Nephron progenitor cell (in vitro differentiated cells): ENCODE results near the gene ULBP2.

Source experiments
- DNase-seq: peaks from one replicate; pipeline ENCODE4 v3.0.0; 2021
- H3K27ac Mint-ChIP-seq: 2 replicates; pipeline ENCODE4 v1.8.0; 2021; ENCODE audit warnings: mild to moderate bottlenecking, moderate library complexity, mixed read lengths
- H3K27me3 Mint-ChIP-seq: 2 replicates; pipeline ENCODE4 v1.8.0; 2021; ENCODE audit warnings: mild to moderate bottlenecking, low read depth, mixed read lengths; ENCODE audit not compliant: poor library complexity
- H3K36me3 Mint-ChIP-seq: 2 replicates; pipeline ENCODE4 v1.8.0; 2021; ENCODE audit warnings: low read depth, mixed read lengths
- H3K4me1 Mint-ChIP-seq: 2 replicates; pipeline ENCODE4 v1.8.0; 2021; ENCODE audit warnings: mixed read lengths
- H3K4me3 Mint-ChIP-seq: 2 replicates; pipeline ENCODE4 v1.8.0; 2021; ENCODE audit warnings: mild to moderate bottlenecking, moderate library complexity, mixed read lengths
- H3K9me3 Mint-ChIP-seq: 2 replicates; pipeline ENCODE4 v1.8.0; 2021; ENCODE audit warnings: mild to moderate bottlenecking, moderate library complexity, mixed read lengths
- TF ChIP-seq, protein P1 (sequence below): fragments of 200-600 bp; sonication (generic); IDR thresholded peaks from 2 replicates; pipeline ENCODE4 v1.5.0; 2021; ENCODE audit warnings: antibody characterized with exemption

ULBP2 gene

DNA sequence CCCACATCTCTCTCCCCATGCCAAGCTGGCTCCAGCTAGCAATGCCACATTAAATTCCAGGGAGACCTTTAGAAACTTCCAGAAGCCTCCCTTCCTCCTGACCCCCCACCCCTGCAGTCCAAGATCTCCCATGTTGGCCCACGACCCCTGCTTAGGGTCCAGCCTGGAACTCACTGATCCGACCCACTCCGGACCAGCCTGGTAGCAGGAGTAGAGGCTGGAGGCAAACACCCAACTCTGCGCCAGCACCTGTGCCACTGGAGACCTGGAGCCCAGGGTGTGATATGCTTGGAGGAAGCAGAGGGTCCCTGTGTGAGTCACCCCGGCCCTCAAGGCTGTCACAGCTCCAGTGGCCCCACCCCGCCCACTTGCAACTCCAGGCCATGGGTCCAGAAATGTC is 18.7 kb downstream of the ULBP2 start:
- Mint-ChIP-seq H3K27ac (no peak overlapping the region), H3K4me1 (peaks cover 25% of the 10 kb centered on the region), H3K4me3 (no peak overlapping the region), H3K9me3 (no peaks in the 10 kb centered on the region), H3K27me3 (peaks cover 100% of the 10 kb centered on the region), H3K36me3 (no peaks in the 10 kb centered on the region)
- TF ChIP-seq, protein P1, sequence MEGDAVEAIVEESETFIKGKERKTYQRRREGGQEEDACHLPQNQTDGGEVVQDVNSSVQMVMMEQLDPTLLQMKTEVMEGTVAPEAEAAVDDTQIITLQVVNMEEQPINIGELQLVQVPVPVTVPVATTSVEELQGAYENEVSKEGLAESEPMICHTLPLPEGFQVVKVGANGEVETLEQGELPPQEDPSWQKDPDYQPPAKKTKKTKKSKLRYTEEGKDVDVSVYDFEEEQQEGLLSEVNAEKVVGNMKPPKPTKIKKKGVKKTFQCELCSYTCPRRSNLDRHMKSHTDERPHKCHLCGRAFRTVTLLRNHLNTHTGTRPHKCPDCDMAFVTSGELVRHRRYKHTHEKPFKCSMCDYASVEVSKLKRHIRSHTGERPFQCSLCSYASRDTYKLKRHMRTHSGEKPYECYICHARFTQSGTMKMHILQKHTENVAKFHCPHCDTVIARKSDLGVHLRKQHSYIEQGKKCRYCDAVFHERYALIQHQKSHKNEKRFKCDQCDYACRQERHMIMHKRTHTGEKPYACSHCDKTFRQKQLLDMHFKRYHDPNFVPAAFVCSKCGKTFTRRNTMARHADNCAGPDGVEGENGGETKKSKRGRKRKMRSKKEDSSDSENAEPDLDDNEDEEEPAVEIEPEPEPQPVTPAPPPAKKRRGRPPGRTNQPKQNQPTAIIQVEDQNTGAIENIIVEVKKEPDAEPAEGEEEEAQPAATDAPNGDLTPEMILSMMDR = no peak
- no peak for DNase-seq

DNA sequence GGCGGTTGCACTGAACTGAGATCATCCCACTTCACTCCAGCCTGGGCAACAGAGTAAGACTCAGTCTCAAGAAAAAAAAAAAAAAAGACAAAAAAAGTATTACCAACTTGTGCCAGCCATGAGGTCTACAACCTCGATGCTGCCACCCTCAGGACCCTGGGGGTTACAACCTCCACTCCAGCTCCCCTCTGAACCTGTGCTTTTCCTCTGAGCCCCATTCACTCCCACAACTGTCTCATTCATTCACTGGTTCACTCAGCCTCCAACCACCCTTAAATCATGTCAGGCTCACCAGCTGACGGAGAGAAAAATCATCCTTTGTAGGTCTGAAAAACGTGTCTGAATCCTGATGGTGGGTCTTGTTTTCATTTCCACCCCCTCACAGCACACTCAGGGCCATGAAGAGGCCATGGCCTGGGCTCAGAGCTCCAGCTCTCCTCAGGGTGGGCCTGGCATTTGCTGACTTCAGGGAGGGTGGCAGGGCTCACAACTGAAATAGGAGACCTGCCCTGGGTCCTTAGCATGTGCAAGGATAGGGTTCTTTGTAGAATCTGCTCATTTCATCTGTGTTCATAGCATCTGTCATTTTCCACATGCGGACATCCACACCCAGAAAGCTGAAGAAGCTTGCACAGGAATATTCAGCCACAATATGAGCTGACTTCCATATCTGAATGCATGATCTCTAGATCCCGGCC is 20.1 kb downstream of the ULBP2 start:
- TF ChIP-seq, protein P1 = peak; percentile 18
- Mint-ChIP-seq H3K27ac (no peak overlapping the region), H3K9me3 (no peaks in the 10 kb centered on the region), H3K4me3 (no peak overlapping the region), H3K4me1 (peaks cover 29% of the 10 kb centered on the region), H3K27me3 (peaks cover 100% of the 10 kb centered on the region), H3K36me3 (no peaks in the 10 kb centered on the region)
- DNase-seq = no peak

DNA sequence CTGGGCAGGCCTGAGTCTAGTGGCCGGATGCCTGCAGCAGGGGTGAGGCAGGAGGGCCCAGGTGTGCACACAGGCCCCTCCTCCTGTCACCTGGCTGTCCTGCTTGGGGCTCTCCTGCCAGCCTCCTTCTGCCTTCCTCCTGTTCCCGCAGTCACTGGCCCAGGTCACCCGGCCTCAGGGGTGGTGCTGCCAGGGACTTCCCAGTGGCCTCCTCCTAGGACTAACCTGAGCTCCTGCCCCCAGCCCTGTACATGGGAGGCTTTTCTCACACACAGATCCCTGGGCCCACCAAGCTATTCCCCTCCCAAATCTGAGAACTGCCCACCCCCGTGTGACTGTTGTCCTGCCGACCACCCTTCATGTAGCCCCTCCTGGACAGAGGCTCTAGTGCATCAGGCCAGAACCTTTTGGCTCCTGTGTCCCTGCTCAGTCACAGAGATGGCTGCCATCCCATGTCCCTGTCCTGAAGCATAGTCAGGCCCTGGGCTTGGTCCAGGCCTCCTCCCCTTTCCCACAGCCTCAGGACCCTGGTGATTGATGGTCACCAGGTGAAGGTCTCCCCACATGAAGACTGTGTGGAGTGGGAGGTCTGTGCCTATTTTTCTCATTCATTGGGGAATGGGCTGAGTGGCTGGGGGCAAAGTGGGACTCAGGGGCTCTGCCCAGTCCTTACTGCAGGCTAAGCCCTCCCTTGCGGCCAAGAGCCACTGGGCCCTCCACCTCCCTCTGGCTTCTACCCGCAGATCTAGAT is 20.8 kb downstream of the ULBP2 start:
- Mint-ChIP-seq H3K4me1 (peaks cover 29% of the 10 kb centered on the region), H3K27me3 (peaks cover 100% of the 10 kb centered on the region), H3K36me3 (no peaks in the 10 kb centered on the region), H3K4me3 (peak overlapping the region; percentile 90), H3K27ac (no peak overlapping the region), H3K9me3 (no peaks in the 10 kb centered on the region)
- TF ChIP-seq, protein P1 = no peak
- no peak for DNase-seq

DNA sequence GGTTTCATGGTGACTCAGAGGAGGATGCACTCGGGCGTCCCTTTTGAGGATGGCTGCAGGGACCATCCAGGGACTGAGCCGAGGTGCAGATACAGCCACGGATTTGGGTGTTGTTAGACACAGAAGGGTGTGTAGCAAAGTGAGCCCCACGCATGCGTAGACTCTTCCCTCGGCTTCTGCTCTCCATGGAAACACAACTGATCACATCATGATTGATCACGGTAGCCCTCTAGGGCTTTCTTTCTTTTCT is 21.3 kb downstream of the ULBP2 start:
- no peaks in the 10 kb centered on the region for H3K9me3 Mint-ChIP-seq
- H3K4me1 Mint-ChIP-seq = peaks cover 29% of the 10 kb centered on the region
- no peak for DNase-seq
- peaks cover 100% of the 10 kb centered on the region for H3K27me3 Mint-ChIP-seq
- H3K36me3 Mint-ChIP-seq = no peaks in the 10 kb centered on the region
- H3K27ac Mint-ChIP-seq = no peak overlapping the region
- peak overlapping the region; percentile 90 for H3K4me3 Mint-ChIP-seq
- TF ChIP-seq, protein P1 = no peak

DNA sequence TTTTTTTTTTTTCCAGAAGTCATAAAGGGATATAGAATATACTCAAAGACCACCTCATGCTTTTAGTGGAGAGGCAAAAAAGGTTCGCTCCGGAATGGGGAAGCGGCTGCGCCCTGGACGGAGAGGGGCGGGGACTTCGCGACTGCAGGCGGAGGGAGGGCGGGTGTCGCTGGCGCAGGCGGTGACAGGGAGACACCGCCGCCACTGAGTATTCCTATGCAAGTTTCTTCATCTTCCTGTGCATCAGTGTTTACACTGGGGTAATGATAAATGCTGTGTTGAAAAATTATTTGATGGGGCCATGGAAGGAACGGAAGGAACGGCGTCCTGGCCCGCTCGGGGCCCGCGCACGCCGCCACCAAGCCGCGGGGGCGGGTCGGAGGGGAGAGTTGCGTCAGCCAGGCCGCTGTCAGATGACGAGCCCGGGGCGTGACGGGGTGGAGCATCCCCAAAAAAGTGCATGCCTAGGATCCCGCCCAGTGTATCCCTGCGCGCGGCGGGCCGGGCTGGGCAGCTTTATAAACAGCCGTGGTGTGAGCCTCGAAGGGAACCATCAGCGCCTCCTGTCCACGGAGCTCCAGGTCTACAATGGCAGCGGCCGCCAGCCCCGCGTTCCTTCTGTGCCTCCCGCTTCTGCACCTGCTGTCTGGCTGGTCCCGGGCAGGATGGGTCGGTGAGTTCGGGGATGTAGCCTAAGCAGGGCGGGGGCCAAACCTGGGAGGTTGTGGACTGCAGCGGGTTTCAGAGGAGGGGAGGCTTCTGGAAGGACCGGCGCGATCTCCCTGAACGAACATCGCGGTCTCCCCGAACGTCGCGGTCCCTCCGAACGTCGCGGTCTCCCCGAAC is 21.9 kb downstream of the ULBP2 start, which contains the start of gene ULBP1:
ULBP1 (plus strand) TSS at position 482 of the 846 bp plus-strand sequence; CDS start at position 589, 107 bp downstream.
- TF ChIP-seq, protein P1 = no peak
- H3K27me3 Mint-ChIP-seq = peaks cover 100% of the 10 kb centered on the region
- peak; percentile 66 for DNase-seq

More for the DNA sequence above, 21.9 kb downstream of the ULBP2 start, which contains the start of gene ULBP1:
- Mint-ChIP-seq H3K4me1 (peaks cover 29% of the 10 kb centered on the region), H3K27ac (no peak within 1 kb of the TSS), H3K4me3 (peak within 1 kb of the TSS; percentile 90), H3K9me3 (no peaks in the 10 kb centered on the region), H3K36me3 (no peaks in the 10 kb centered on the region)
